Measurements from ENCODE around the gene LPP.

LPP gene

DNA sequence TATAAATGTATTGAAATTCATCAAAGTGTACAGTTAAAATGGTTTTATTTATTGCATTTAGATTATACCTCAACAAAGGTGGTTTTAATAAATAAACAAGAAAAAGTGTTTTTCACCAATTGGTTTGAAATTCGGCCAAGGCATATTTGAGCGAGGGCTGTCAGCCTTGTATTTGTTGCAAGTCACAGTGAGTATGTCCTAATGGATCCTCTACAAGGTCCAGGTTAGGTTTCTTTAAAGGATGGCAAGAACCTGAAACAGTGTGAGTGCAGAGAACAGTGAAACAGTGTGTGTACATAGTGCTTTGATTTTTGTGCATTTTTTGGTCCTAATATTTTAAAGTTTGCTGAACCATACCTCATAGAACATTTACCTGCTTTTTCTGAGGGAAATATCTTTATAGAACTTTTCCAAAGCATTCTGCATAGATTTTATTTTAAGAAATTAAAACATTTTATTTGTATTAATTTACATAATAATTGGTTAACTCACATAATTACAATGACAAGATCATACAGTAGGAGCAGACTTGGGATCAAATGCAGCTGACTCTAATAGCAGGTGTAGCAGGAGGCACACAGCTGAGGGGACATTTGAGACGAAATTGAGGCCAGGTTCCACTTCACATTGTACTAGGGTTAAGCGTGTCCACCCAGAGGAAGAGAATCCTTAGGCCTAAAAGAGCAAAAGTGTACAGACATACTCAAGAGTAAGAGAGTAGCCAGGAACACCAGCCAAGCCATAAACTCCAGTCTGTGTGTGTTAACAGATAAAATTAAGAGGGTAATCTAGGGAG is 589.0 kb downstream of the LPP start:
- DNase-seq: no peak

DNA sequence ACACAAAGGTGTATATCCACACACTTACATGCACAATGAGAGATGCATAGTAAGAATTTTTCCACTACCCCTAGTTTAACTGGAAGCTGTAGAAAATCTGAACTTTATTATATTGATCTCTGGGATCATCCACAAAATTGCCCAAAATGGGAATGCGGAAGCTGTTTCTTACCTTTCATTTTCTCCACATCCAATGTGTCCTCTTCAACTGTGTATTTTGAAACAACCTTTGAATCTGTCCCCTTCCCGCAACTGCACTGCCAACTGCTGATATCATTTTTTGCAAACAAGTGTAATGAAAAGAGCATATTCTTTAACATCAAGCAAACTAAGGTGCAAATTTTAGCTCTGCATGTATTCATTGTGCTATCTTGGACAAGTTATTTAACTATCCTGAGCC is 590.2 kb downstream of the LPP start:
- no peak for DNase-seq

DNA sequence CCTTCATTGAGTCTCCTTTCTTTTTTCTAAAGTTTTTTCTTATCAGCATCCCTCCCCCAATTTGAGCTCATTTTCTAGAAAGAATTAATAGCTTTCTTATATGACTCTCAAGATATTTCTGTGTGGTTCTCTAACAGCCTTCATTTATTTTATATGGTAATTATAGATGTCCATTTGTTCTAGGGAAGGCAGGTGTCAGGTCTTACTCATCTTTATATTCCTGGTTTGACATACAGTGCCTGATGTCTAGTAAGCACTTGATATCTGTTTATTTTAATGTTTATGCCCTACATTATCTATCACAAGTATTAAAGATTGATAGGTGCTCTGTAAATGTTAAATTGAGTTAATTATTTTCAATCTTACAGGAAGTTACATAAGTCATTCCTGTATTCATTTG is 591.1 kb downstream of the LPP start:
- DNase-seq: no peak

DNA sequence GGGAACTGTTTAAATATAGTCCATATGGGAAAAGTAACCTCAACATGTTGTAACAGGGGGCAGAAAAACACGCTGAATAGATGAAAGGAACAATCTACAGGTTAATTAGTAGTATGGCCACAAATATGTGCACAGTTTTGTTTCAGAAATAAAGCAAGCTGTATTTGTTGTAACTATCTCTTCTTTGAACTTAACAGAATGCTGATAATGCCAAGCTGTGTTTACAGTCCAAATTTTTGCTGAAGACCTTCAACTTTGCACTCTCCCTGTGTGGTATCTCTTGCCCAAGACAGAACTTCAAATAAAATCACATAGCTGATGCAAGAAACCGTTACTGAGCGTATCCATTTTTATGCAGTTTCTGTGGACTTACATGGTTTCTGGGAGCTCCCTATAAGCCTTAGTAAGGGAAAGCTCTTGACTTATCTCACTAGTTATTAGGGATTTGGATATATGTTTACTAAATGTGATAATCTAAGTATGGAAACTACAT is 592.4 kb downstream of the LPP start:
- DNase-seq: no peak

DNA sequence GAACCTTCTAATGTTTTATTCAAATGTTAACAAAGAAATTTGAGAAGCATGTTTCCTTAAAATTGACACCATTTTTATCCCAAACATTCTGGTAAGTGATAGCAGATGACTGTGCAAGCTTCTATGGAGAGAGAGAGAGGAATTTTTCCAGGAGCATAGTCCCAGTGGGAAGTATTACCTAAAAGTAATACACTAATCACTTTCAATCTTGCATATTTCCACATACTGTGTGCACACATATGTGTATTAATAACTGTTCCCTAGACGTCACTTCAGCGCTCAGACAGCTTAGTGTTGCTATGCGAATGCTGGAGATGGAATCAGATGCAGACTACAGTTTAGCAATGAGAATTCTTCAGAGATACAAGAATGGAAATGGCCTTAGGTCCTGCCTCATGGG is 593.5 kb downstream of the LPP start:
- no peak for DNase-seq

DNA sequence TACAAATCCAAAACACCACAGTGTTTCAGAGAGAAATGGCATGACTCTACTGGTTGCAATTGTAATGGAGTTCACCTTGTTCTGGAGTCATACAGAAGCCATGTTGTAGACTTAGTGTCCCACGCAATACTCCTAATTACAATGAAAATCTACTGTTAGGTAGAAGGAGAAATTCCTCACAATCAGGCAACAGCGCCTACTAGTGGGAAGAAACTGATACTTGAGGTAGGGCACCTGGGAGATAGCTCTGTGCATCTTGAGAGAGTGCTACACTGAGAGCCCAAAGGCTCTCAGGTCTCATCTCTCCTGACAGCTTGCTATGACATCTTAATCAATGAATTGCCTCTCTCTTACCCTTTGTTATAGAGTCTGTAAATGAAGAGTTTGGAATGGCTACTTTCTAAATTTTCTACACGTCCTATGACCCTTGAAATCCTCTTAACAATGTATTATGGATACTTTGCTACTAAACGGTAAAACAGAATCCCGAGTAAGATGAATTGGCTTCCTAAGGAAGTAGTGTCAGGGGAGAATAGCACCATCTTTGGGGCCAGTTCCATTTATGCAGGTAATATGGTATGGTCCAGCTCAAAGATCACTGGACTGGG is 595.2 kb downstream of the LPP start:
- DNase-seq: peak; percentile 59 to 76

DNA sequence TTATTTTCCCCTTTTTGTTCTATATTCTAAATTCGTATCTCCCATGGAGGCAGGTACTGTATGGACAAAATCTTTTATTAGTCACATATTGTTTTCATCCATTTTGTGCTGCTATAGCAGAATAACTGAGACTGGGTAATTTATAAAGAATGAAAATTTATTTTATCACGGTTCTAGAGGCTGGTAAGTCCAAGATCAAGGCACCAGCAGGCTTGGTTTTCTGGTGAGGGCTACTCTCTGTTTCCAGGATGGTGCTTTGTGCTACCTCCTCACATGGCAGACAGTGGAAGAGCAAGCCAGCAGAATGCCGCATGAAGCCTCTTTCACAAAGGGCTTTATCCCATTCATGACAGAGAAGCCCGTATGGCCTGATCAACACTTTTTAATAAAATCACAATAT is 595.9 kb downstream of the LPP start:
- DNase-seq: no peak

DNA sequence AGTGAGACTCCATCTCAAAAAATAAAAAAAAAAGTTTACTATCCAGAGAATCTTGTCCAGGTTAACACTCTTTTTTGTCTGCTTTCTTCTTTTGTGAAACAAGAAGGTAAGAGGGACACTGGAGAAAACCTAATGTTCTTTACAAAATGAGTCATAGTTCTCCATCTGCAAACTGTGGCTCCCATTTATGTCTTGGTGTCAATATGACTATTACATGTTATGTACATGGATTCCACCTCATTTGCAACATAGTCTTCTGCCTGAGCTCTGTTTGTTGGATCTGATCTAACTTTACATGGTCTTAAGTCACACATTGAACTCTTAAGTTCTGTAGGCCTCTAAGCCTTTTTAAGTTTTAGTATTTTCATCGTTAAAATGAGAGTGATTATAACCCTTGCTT is 596.7 kb downstream of the LPP start:
- DNase-seq: no peak

DNA sequence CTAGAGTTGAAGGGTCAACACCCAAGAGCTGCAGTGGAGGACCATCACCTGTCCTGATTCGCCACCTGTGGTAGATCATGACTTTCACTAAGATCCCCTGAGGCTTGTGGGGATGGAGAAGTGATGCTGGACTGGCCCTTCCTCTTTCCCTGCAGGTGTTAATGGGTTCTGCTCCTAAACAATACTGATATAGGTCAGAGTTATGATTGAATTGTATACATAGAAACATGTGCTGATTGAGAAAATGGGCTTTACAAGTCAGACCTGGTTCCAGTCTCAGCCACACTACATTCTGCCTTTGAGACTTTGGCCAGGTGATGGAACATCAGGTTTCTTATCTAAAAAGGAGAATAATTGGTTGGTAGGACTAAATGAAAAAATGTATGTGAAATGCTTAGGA is 598.9 kb downstream of the LPP start:
- DNase-seq: no peak

DNA sequence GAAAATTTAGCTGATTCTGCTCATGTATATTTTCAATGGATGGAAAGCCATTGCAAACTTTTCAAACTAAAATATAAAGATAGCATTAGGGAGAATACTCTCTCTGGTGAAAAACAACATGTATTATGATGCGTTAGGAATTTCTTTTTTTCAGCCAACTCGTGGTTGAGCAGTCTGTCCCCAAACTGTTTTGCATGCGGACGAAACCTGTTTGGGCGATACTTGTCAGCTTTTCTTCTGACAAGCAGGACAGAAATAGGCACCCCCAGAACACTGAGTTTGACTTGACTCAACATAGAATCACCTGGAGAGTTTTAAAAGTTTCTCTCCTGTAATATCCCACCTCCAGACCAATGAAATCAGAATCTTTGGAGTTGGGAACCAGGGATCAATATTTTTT is 600.3 kb downstream of the LPP start:
- DNase-seq: no peak

DNA sequence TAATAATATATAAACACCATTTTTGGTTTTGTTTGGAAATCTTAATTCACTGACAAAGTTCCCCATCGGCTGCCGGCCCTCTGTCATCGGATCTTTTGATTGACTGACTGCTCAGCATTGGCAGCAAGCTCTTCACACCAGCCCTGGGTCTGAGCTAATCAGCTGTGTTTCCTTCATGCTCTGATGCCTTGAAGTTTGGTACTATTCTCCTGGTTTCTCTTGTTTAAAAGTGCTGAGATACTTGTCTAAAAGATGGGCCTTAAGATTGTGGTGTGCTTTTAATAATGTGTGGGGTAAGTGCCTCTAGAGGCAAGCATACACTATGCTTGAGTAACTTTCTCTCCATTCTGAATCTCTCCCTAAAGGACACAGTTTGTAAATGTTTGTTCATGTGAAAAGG is 602.3 kb downstream of the LPP start:
- no peak for DNase-seq

DNA sequence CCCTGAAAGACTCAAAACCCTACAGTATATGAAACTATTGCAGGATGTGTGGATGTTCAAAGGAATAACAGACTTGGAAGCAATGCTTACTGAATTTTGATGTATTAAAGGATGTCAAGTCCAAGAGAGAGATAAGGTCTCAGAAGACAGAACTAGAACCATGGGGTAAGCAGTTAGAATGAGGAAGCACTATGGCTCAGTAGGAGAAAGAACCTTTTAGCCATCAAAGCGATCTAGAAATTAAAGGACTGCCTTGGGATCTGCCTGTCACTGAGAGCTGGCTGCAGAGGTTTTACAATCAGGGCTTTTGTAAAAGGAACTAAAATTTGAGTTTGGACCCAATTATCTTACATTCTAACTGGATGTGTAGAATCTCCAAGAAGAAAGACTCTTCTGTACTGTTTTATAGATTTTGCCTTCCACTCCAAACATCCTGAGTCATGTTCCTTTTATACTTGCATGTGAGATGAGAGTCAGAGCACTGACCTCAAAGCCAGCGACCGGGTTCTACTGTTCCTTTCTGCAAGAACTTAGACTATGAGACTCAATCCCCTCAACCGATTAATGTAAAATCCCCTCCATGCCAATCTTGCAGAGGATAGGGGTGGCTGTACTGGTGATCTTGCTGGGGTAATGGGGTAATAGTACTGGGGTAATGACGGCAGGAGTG is 605.5 kb downstream of the LPP start:
- no peak for DNase-seq

DNA sequence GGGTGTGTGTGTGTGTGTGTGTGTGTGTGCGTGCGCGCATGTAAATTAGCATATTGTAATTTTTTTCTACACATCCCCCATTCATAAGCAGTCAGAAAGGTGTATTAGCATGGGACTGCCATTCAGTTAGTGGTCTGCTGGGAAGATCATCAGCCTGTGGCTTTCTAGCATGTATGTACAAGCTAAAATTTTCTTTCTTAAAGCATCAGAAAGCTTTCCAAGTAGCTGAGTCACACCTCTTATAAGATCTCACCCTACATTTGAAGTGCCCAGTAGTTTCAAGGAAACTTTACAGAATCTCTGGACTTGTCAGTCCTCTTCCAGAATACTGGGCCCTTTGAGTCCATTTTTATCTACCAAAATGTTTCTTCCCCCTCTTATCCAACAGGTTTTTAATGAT is 606.5 kb downstream of the LPP start:
- no peak for DNase-seq

DNA sequence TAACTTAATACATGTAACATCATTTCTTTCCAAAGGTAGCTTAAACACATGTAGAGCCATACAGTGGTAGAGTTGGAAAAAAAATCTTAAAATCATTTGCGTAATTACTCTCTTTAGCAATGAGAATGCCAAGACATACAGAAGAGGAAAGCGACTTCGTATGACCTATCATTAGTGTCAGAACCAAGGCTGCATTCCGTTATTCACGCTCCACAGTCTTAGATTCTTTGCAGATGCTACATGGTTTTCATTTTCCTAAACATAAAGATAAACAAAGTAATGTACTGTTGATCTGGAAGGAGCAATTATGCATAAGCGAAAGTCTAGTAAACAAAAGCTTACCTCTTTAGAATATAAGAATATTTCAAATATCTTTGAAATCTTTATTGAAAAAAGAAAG is 607.5 kb downstream of the LPP start:
- no peak for DNase-seq

DNA sequence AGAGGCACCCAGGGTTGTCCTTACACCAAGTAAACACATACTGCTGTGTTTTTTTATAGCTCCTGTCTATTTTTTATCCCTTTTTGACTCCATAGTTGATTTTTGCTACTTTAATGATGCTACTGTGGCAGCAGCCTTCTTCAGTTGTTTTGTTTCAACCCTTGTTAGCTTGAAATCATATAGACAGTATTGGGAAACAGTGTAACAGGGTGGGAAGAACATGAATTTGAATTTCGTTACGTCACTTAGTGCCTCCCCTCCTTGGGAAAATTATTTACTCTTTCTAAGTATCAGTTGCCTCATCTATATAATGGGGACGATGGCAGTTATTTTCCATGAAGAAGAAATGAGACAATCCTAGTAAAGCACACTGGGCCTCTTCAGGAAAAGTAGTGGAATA is 608.0 kb downstream of the LPP start:
- no peak for DNase-seq

DNA sequence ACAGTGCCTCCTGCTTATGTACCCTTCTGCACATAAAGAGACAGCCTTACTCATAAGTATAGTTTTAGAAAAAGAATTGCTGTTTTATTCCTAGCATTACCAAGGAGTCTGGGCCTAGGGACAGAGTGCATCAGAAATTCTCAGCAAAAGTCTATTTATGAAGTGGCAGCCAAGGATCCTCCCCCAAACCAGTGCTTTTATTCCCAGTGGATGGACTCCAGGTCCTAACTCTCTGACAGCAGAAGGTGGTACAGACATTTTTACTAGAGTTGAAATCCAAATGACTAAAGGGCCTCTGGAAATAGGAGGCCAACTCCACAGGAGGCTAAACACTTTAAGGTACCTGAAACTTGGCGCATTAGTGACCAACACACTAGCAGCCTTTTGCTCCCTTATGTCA is 610.7 kb downstream of the LPP start:
- DNase-seq: no peak

DNA sequence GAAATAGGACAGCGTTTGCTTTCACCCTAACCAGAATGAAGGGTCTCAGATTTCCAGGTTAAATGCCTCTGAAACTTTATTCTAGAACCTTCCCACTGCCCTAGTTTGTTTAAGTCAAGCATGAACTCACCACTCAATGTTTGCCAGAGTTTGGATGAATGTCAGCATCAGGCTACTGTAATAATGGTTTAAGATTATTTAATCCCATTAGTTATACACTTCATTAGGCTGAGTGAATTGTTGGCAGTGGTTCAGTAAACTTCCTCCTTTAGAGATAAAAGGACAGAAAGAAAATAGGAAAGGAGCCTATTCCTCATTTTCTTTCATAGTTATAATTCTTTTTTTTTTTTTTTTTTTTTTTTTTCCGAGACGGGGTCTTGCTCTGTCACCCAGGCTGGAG is 615.9 kb downstream of the LPP start:
- no peak for DNase-seq

DNA sequence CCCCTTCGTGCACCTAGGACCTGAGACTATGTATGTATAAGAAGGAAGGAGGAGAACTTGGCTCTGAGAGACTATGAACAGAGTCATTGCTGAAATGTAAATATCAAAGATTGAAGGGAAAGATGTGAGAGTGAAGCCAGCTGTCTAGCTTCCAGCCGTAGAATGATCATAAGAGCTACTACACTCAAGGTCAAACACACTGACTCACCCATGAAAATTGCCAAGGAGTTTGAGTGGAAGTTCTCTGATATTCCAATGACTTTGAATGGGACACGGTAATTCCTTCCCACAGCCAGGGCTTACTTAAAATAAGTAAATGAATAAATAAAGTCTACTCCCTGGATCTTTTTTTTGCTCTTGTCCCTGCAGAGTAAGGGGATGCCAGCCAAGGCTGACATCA is 618.9 kb downstream of the LPP start:
- DNase-seq: no peak

DNA sequence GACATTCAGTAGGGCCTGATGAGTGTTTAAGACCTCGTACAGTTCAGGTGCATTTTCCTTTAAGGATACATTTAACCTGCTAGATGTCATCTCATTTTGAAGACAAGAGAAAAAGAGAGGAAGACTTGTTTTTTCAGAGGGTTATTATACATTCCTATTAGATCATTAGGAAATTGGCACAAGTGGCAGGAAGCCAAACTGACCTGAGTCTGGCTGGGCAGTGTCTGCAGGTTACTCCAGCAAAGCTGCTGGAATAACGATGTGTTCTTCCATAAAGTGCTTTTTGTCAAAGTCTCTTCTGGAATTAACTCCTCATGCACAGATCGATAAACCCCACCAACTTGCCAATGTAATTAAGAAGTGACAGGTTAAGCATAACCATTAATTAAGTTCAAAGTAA is 621.5 kb downstream of the LPP start:
- DNase-seq: no peak

DNA sequence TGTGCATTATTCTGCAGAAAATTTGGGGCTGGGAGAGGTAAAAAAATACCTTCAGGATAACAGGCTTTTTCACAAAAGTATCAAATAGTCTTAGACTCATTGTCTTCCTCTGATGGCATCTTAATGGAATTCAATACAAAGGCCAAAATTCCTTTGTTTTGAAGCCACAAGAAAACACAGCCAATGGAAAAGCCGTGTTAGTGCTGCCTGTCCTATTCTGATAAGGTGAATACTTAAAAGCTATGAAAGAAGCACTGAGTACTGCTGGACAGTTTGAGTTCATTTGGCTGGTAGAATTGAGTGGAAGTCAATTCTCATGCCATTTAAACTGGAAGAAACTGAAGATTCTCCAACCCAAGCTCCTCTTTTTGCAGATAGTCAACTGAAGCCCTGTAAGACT is 622.5 kb downstream of the LPP start:
- no peak for DNase-seq

DNA sequence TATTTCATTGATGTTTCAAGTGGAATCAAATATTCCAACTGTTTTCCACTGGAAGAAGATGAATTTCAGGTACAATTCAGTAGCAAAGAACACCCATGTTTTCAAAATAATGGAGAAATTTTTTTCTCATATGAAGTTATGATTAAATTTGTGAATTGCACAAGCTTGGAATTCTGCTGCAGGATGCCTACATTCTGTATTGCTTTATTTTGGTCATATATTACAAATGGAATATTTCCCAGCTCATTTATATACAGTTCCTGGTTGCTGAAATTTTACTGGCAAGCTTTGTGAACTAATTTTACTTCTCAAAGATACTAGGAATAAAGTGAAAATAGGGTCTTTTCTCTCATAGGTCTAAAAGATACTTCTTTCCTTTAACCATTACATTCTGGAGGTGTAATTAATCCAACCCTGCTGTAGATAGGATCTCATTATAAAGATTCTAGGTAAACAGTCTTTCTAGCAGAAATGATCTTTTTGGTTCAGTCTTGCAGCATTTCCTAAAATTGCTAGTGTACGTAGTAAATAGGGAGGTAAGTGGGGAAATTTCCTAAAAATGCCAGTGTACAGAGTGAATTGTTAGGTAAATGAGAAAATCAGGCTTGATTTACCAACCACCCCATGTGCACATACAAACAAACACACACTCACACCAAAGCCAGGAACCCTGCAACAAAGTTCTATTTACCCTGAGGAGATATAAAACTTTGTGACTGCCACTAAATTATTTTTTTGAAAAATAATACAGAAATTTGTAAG is 624.3 kb downstream of the LPP start:
- DNase-seq: no peak

DNA sequence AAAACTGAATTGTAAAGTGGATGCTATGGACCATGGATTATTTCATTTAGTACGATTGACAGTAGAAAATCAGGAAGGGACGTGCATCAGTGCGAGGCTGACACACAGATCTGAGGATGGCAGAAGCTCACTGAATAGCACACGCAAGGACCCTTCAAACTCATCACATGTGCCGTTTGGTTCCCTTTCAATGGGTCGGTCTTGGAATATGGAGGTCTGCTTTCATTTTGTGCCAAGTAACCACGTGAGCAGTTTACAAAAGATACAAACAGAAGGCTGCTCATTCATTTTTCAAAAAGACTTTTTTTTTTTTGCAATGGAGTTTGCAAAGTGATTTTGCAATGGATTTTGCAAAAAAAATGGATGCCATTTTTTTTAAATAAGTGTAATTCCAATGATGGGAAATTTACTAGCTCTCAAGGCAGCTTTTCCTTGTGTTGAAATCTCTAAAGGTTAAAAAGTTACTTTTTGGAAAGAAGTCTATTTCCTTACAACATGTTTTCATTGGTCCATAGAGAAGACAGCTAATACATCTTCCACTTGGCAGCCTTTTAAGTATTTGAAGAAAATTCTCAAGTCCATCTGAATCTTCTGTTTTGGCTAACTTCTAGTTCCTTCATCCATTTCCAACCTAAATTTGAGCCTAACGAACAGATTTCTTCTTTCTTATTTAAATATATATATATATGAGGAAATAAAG is 625.5 kb downstream of the LPP start:
- no peak for DNase-seq
